Measurements from ENCODE around the gene MAP6.
"Not testable (repeated sequence)": the region's sequence is repeated elsewhere in the genome, so short reads cannot be mapped to it uniquely, and the experiment has no call there.

MAP6 gene

DNA sequence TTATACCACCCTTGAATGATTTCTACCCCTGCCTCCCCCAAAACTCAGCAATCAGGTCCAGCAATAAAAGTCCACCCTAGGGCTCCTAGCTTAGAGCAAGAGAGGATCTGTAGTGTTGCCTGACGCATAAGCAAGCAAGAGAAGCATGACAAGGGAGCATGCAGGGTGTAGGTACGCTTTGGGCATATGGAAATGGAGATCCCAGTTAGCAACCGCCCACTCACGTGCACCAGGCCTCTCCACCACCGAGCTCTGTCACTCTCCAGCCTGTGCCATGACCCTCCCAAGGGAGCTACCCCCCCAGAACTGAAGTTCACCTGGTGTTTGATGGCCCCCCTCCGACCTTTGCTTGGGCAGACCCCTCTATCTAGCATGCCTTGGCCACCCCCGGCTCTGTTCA, 67.3 kb downstream of the MAP6 start:
- DNase-seq, result no peak
- in situ Hi-C loops (cut with HindIII; ENCODE audit: low pct_ligation_motif_present, low pct_unique_long_range_greater_than_20kb, low sequenced_read_pairs), result no loop called here

DNA sequence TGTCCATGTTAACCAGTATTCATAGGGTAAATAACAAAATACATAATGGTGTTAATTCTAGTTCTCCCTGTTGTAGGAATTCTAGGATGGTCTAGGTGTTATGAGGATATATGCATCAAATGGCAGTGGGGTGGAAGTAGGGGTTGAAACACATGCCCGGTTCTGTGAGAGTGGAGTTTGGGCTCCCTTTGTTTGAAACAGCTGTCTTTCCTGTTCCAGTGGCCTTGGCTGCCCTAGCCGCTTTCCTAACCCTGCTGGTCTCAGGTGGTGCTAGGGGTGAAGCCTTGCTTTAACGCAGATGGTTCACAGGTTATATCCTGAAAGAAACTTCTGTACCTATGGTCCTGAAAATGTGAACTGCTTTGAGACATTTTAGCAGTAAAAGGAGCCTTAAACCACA, 68.5 kb downstream of the MAP6 start:
- no peak for DNase-seq
- in situ Hi-C loops (cut with HindIII; ENCODE audit: low pct_ligation_motif_present, low pct_unique_long_range_greater_than_20kb, low sequenced_read_pairs), result no loop called here

DNA sequence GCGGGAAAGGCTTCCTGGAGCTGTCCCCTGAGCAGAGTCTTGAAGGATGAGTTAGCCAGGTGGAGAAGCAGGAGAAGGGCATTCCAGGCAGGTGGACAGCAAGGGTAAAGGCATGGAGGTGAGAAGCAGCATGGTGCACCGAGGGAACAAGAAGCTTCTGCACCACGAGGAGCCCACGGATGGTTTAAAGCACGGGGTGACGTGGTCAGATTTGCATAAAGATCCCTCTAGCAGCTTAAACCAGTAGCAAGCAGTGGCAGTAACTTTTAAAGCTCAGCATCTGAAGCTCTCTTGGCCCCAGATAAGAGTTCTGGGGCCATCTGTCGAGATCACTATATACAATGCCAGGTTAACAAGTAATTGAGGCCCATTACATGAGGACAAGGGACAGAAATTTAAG, 69.9 kb downstream of the MAP6 start:
- in situ Hi-C loops (cut with HindIII; ENCODE audit: low pct_ligation_motif_present, low pct_unique_long_range_greater_than_20kb, low sequenced_read_pairs), result no loop called here
- no peak for DNase-seq

DNA sequence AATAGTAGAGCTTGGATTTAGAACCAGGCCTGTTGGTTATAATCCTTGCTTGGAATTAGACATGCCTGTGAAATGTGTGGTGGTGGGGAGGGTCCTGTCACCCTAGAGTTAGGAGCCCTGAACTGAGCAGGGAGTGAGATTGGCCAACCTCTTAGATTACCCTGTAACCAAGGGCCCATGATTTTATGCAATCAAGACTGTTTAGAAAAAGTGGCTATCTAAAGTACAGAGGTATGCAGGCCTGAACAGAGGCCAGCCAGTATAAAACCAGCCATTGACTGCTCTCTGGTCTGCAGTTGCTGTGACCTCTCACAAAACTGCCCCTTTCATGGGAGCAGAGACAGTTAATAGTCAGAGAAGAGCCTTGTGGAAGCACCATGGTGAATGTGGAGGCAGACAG, 70.6 kb downstream of the MAP6 start:
- no peak for DNase-seq
- in situ Hi-C loops (cut with HindIII; ENCODE audit: low pct_ligation_motif_present, low pct_unique_long_range_greater_than_20kb, low sequenced_read_pairs), result no loop called here

DNA sequence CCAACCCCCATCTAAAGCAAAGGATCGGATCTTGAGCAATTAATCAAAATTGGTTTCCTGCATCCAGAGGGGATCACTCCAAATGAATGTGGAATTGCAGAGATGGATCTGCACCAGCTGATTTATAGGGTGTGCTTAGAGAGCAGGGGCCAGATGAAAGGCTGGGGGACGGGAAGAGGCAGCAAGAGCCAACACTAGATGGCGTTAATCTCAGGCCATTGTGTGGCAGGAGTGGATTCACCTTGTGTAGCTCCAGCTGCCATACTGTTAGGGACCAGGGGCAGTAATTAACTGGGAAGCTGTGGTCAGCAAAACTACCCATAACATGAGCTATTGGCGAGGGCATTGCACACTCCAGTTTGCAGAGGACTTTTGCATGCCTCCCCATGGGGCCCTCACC, 71.2 kb downstream of the MAP6 start:
- in situ Hi-C loops (cut with HindIII; ENCODE audit: low pct_ligation_motif_present, low pct_unique_long_range_greater_than_20kb, low sequenced_read_pairs), result no loop called here
- DNase-seq, result peak; percentile 25

DNA sequence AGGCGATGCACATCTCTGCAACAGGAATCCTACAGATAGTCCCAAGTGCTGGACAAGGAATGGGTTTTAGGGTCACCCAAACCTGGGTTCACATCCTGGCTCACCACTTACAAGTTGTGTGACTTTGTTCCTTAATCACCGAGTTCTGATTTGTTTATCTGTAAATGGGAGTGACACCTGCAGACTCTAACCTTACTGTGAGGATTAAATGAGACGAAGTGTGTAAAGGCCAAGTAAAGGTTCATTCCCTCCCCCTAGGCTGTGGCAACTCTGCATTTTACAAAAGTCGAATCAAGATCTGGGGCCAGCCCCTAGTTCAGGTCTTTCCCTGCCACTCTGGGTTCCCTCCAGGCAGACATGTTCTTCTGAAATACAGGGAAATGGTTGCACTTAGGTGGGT, 71.9 kb downstream of the MAP6 start:
- no peak for DNase-seq
- in situ Hi-C loops (cut with HindIII; ENCODE audit: low pct_ligation_motif_present, low pct_unique_long_range_greater_than_20kb, low sequenced_read_pairs), result no loop called here

DNA sequence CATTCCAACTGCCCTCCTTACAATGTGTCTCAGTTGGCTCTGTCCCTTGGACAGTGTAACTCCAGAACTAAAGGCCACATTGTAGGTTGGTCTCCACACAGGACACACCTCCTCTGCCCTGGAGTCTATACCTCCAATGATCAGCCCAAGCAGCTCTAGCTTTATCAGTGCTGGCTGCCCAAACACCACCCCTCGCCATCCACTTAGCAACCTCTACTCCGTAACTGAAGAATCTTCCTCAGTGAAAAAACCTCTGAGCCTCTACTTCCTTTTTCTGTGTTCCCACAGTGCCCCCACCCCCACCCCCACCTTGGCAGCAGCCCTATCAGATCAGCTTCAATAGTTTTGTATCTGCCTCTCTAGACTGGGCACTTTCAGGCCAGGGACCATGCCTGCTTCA, 73.4 kb downstream of the MAP6 start:
- in situ Hi-C loops (cut with HindIII; ENCODE audit: low pct_ligation_motif_present, low pct_unique_long_range_greater_than_20kb, low sequenced_read_pairs), result no loop called here
- DNase-seq, result no peak

DNA sequence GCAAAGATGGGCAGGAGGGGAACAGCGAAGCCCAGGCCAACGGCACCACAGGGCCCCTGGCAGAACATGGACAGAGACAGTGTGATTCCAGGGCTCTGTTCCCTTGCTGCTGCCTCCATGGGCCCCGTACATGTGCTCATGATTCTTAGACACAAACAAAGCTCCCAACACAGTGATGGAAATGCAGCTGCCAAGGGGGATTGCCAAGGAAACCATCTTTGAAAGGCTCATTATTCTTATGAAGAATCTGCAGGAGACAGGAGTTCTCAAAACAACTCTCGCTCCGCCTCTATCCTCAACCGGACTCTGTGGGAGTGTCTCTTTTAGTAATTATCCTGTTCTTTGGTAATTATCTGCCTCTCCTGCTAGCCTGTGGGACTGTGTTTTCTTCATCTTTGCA, 74.6 kb downstream of the MAP6 start:
- no peak for DNase-seq
- in situ Hi-C loops (cut with HindIII; ENCODE audit: low pct_ligation_motif_present, low pct_unique_long_range_greater_than_20kb, low sequenced_read_pairs), result no loop called here

DNA sequence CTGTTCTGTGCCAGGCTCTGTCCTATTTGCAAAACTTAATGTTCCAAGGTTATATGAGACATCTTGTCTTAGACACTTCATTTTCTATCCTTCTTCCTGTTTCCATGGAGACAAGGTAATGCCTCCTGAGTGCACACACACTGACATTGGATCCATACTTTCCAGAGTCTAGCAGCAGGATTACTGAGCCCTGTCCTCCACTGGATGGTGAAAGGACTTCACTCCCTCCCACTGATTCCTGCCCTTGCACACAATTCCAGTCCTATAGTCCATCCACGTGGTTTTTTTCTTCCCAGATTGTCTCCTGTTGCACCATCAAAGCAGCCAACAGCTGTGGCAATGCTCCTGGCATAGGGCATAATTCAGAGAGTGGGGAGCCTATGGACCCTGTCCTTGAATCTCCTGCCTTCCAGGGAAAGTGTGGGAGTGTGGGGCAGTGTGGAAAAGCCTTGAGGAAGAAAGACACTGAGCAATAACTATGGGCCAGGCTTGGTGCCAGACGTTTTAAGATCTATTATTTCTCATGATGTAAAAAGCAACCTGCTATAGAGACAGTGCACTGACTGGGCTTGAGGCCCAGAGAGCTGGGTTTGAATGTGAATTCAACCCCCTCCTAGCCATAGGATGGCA, 75.4 kb downstream of the MAP6 start:
- DNase-seq, result no peak
- in situ Hi-C loops (cut with HindIII; ENCODE audit: low pct_ligation_motif_present, low pct_unique_long_range_greater_than_20kb, low sequenced_read_pairs), result no loop called here

DNA sequence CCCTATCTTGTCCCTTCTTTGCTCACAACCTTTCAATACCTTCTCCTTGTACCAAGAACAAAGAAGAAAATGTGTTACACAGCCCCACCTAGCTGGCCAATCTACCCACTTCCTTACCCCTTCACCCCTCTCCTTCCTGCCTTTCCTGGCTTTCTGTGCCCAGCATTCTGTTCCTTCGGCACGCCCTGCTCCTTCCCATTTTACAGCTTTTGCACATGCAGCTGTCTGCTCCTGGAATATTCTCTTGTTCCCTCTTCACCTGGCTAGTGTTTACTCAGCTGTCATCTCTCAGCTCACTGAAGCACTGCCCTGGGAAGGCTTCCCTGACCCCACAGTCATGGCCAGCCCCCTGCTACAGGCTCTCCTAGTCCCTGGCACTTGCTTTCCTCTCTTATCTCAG, 76.1 kb downstream of the MAP6 start:
- in situ Hi-C loops (cut with HindIII; ENCODE audit: low pct_ligation_motif_present, low pct_unique_long_range_greater_than_20kb, low sequenced_read_pairs), result no loop called here
- no peak for DNase-seq

DNA sequence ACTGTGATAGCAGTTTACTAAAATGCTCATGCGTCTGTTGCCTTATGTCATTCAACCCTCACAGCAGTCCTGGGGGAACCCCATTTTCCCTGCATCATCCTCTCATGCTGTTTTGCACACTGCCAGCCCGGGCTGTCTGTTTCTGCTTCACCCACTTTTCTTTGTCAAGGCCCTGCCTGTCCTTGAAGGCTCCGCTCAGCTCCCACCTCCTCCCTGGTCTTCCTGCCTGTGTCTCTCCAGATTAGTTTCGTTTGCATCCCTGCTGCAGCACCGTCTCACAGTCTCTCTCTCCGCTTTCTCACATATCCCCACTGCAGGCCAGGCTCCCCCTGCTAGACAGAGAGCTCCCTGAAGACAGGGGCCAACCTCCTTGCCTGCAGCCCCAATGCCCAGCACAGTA, 76.9 kb downstream of the MAP6 start:
- in situ Hi-C loops (cut with HindIII; ENCODE audit: low pct_ligation_motif_present, low pct_unique_long_range_greater_than_20kb, low sequenced_read_pairs), result no loop called here
- DNase-seq, result no peak

DNA sequence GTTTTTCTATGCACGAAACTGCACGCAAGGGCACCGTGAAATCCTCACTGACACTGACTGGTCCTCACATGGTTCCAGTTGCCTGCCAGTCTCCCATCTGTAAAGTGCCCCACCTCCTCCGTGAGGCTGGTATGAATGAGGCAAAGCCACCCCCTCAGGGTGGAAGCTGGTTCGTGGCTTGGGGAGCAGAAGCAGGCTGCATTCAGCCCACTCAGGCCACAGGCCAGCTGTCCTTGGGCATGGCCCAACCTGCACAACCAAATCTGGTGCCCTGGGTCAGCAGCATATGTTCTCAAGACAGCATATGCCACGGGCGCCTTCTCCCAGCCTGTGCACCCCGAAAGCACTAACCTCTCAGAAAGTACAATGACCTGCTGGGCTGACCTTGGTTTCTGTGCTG, 77.5 kb downstream of the MAP6 start:
- in situ Hi-C loops (cut with HindIII; ENCODE audit: low pct_ligation_motif_present, low pct_unique_long_range_greater_than_20kb, low sequenced_read_pairs), result no loop called here
- DNase-seq, result no peak

DNA sequence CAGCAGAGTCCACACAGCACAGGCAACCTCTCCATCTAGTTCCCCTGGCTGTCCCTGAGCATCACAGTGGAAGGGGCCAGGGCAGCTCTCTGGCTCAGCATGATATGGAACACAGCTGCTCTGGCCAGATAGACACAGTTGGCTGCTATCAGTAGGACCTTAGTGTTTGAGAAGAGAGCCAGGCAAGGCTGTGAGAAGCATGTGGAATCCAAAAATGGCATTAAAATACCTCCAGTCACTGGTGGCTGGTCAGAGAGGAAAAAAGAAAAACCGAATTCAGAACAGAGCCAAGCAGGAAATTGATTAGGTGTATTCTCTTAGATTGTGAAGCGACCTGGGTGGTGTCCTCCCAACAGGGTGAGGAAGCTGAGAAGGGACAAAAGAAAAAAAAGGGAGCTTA, 78.9 kb downstream of the MAP6 start:
- DNase-seq, result no peak
- in situ Hi-C loops (cut with HindIII; ENCODE audit: low pct_ligation_motif_present, low pct_unique_long_range_greater_than_20kb, low sequenced_read_pairs), result no loop called here

DNA sequence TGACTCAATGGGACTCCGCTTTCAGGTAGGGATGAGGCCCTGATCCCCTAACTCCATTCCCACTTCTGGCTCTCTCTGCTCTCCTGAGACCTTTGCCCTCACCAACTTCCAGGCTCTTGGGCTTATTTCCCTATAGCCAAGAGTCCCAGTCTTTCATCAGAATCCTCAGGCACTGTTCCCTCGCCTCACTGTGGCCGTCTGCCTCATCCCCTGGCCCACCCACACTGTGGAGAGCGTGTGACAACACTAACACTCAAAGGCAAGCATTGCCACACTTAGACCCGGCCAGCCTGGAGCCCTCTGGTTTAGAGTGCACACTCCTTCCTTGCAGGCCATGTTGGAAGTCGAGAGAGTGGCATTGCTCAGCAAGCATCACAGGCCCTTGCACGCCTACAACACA, 79.8 kb downstream of the MAP6 start:
- in situ Hi-C loops (cut with HindIII; ENCODE audit: low pct_ligation_motif_present, low pct_unique_long_range_greater_than_20kb, low sequenced_read_pairs), result no loop called here
- DNase-seq, result no peak

DNA sequence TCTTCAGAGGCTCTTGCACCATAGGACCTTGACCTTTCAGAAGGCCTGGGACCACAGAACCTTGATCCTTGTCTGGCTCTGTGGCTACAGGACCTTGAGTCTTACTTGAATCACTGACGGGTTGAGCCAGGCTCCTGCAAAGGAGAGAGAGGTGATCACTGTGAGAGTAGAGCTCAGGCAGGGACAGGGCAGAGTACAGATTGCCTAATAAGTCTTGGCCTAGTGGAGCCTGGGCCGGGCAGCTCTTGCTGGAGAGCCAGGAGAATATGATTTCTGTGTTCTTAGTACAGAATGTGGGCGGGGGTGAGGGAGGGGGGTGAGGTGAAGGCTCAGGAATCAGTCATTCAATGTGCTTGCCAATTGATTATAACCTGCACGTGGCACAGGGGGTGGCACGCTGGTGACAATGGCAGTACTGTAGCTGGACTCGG, 80.8 kb downstream of the MAP6 start:
- DNase-seq, result no peak
- in situ Hi-C loops (cut with HindIII; ENCODE audit: low pct_ligation_motif_present, low pct_unique_long_range_greater_than_20kb, low sequenced_read_pairs), result no loop called here

DNA sequence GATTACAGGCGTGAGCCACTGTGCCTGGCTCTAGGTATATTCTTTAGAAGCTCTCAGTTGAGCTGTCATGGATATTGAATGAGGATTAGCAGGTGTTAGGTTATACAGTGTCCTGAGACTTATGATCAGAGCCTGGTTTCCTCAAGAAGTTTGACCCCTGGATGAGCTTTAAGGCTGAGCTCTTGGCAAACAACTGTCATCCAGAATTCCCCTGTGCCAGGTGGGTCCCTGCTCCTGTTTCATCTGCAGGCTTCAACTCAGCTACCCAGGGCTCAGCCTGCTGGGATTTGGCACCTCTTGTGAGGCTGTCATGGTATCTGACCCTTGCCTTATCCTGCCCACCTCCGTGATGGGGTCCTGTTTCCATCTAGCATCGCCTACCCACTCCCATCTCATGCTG, 82.4 kb downstream of the MAP6 start:
- DNase-seq, result no peak
- in situ Hi-C loops (cut with HindIII; ENCODE audit: low pct_ligation_motif_present, low pct_unique_long_range_greater_than_20kb, low sequenced_read_pairs), result no loop called here

DNA sequence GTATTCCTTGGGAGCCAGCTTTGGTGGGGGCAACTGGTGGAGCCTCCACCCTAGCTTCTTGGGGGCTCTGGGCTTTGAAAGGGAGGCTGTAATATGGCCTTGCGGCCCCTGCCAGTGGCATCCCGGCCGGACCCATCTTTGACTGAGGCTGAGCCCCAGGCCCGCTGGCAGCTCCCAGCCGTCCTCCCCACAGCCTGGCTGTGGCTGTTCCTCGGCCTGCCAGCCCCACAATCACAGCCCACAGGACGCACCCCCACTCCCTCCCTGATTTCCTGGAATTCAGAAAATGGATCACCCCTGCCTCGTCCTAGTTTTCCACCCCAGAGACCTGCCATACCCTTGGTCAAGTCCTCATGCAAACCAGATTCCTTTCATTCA, 83.6 kb downstream of the MAP6 start:
- DNase-seq, result no peak
- in situ Hi-C loops (cut with HindIII; ENCODE audit: low pct_ligation_motif_present, low pct_unique_long_range_greater_than_20kb, low sequenced_read_pairs), result no loop called here

DNA sequence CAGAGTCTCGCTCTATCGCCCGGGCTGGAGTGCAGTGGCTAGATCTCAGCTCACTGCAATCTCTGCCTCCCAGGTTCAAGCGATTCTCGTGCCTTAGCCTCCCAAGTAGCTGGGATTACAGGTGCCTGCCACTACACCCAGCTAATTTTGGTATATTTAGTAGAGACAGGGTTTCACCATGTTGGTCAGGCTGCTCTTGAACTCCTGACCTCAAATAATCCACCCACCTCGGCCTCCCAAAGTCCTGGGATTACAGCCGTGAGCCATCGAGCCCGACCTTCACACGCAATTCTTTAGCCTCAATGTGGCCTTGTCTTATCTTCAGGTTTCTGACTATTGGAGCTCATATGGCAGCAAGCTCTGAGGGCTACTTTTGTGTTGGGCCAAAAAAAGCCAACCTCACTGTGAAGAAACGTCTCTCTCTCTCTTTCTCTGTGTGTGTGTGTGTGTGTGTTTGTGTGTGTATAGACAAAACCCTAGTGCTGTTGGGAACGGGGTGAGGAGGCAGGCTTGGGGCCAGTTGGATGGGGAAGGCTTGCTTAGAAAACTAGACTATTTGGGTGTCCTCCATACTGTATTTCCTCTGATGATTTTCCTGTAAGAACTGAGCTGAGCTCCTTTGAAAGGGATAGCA, 84.1 kb downstream of the MAP6 start:
- DNase-seq; in situ Hi-C loops (cut with HindIII; ENCODE audit: low pct_ligation_motif_present, low pct_unique_long_range_greater_than_20kb, low sequenced_read_pairs): not testable (repeated sequence)

DNA sequence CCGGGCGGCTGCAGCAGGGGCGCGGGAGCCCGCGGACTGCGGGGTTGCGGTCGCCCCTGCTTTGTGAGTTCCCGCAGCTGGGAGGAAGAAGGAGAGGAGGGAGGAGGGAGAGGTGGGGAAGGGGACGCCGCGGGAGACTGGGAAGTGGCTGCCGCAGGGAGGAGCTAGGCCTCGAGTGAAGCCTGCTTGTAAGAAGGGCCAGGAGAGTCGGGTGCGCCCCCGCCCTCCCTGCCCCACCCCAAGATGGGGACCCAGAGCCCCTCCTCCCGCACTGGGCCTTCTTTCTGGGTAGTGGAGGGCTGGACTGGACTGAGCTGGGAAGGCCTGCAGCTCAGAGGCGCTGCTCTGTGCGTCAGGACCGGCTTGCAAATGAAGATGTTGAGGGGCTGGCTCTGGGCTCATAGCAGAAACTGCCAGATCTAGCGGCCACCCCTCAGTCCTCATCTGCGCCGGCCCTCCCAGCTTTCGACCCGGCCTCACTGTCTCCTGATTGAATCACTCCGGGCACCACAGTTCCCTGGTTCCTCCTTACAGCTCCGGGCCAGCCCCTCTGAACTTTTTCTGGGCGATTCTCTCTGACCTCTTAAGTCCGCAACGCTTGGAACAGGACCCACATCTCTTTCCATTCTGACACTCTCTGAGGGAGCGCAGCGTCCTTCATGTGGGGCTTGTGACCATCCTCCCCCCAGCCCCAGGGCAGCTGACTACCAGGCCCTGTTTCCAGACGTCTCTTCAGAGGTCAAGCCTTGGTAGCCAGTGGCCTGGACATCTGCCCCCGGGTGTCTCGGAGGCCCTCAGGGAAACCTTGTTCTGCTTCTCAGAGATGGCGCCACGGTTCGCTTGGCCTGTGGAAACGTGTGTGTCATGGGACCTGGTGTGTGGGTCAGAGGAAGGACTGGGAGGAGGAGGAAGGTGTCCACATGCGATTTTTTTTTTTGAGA, 84.8 kb downstream of the MAP6 start:
- DNase-seq, result peak; percentile 66
- in situ Hi-C loops (cut with HindIII; ENCODE audit: low pct_ligation_motif_present, low pct_unique_long_range_greater_than_20kb, low sequenced_read_pairs), result no loop called here

Measured in ACHN (cell line).